GM18508 (cell line): ENCODE data around the gene BNC2.
"Not testable (repeated sequence)": the region's sequence is repeated elsewhere in the genome, so short reads cannot be mapped to it uniquely, and the experiment has no call there.

Experiments used
- ATAC-seq: cut with Tn5 transposase; IDR thresholded peaks from one replicate; pipeline ENCODE4 v1.9.1; 2021; ENCODE audit warnings: moderate number of reproducible peaks; ENCODE audit not compliant: insufficient read depth, unreplicated experiment

Gene BNC2

GRCh38 chr9:16446636-16447035 lies 423.8 kb downstream of the BNC2 start:
- ATAC-seq, result no peak

- ATAC-seq, result no peak
Observed at GRCh38 chr9:16445141-16445920, 425.1 kb downstream of the BNC2 start.

- no peak for ATAC-seq
Observed at GRCh38 chr9:16442622-16443021, 427.8 kb downstream of the BNC2 start.

- no peak for ATAC-seq
Observed at GRCh38 chr9:16441791-16442190, 428.7 kb downstream of the BNC2 start.

- ATAC-seq, result not testable (repeated sequence)
Observed at GRCh38 chr9:16438831-16439230, 431.6 kb downstream of the BNC2 start.

GRCh38 chr9:16436545-16436944 lies 433.9 kb downstream of the BNC2 start:
- ATAC-seq, result no peak

GRCh38 chr9:16434526-16434925 lies 435.9 kb downstream of the BNC2 start:
- ATAC-seq, result no peak

GRCh38 chr9:16433494-16433893 lies 437.0 kb downstream of the BNC2 start:
- ATAC-seq, result no peak

- ATAC-seq, result no peak
Observed at GRCh38 chr9:16431666-16432392, 438.6 kb downstream of the BNC2 start.

GRCh38 chr9:16429671-16430070 lies 440.8 kb downstream of the BNC2 start:
- no peak for ATAC-seq

GRCh38 chr9:16427873-16428427 lies 442.5 kb downstream of the BNC2 start:
- ATAC-seq, result no peak

GRCh38 chr9:16426716-16427115 lies 443.8 kb downstream of the BNC2 start:
- ATAC-seq, result no peak

- ATAC-seq, result no peak
Observed at GRCh38 chr9:16425562-16426231, 444.8 kb downstream of the BNC2 start.

GRCh38 chr9:16422114-16422513 lies 448.4 kb downstream of the BNC2 start:
- no peak for ATAC-seq

GRCh38 chr9:16421532-16421931 lies 448.9 kb downstream of the BNC2 start:
- ATAC-seq, result no peak

- ATAC-seq, result no peak
Observed at GRCh38 chr9:16419124-16419523, 451.3 kb downstream of the BNC2 start.

- no peak for ATAC-seq
Observed at GRCh38 chr9:16418721-16419120, 451.7 kb downstream of the BNC2 start.

- no peak for ATAC-seq
Observed at GRCh38 chr9:16417749-16418148, 452.7 kb downstream of the BNC2 start.

- no peak for ATAC-seq
Observed at GRCh38 chr9:16417161-16417560, 453.3 kb downstream of the BNC2 start.

GRCh38 chr9:16414451-16414850 lies 456.0 kb downstream of the BNC2 start:
- ATAC-seq, result no peak

- no peak for ATAC-seq
Observed at GRCh38 chr9:16413509-16414016, 456.9 kb downstream of the BNC2 start.
